Mucosa of descending colon (tissue), 3 donors: ENCODE data around the gene IGDCC3. TPM values are rescaled to one million over a fixed set of nuclear protein-coding genes. Genes with fewer than 3 reads are reported as not detected.
"Not testable (repeated sequence)": the region's sequence is repeated elsewhere in the genome, so short reads cannot be mapped to it uniquely, and the experiment has no call there.

Source experiments
- ATAC-seq: fragments of 200-7000 bp; cut with Tn5 transposase; one replicate; pipeline ENCODE4 v1.9.1; 2020; ENCODE audit warnings: mild to moderate bottlenecking, moderate library complexity
- DNase-seq, 3 donors: peaks; one replicate each; pipeline ENCODE4 v3.0.0-alpha.2; 2020
- H3K36me3 ChIP-seq: fragments of 200-600 bp; one replicate; pipeline ENCODE4 v1.8.0; 2021; ENCODE audit warnings: low read depth, mild to moderate bottlenecking
- H3K4me1 ChIP-seq: fragments of 200-600 bp; one replicate; pipeline ENCODE4 v1.8.0; 2021; ENCODE audit warnings: low read depth, mild to moderate bottlenecking
- H3K4me3 ChIP-seq: fragments of 200-600 bp; one replicate; pipeline ENCODE4 v1.8.0; 2021; ENCODE audit warnings: mild to moderate bottlenecking
- H3K9me3 ChIP-seq: fragments of 200-600 bp; one replicate; pipeline ENCODE4 v1.8.0; 2021; ENCODE audit warnings: mild to moderate bottlenecking
- CTCF ChIP-seq: fragments of 200-600 bp; IDR thresholded peaks from one replicate; pipeline ENCODE4 v1.8.0; 2022; ENCODE audit warnings: antibody characterized with exemption, mild to moderate bottlenecking
- intact Hi-C, 2 donors: fragments of 100-400 bp; cut with DNase I in 1 of 2; cut with micrococcal nuclease in 1 of 2; formaldehyde crosslinking; loops; one replicate each; pipeline versions ENCODE4 v1.11.0 to v1.11.1; 2022; cut with DNase I, micrococcal nuclease
- total RNA-seq, 3 donors: library from RNA; stranded (reverse); fragmentation: NEBNext Ultra II Directional in 2 of 3; extraction: Animal tissue kit (Norgen Biotek cat#: 25700) in 2 of 3; gene quantifications; one replicate each; pipeline versions ENCODE4 v1.2.1 to v1.2.4, GENCODE V29; 2021 to 2023
- donor health status: DM: no; HTN: no; CAD: no; lungs with moderate emphysema.
- donor health status: DM: no; HTN: no; CAD: no.
- donor health status: DM: no; HTN: yes; CAD: no.

The IGDCC3 gene
- total RNA-seq, 3 donors from 2014 or later, result 0.51 TPM; not detected in 2

GRCh38 chr15:65399001-65399706, 21.4 kb upstream of the IGDCC3 start:
- no peaks in the 10 kb centered on the region for H3K36me3 ChIP-seq
- H3K4me1 ChIP-seq, result no peaks in the 10 kb centered on the region
- intact Hi-C loops, result no loop called here
- H3K4me3 ChIP-seq, result no peak overlapping the region
- TF ChIP-seq CTCF, result no peak
- H3K9me3 ChIP-seq, result no peaks in the 10 kb centered on the region
- ATAC-seq, result no peak
- no peak for DNase-seq

DNA sequence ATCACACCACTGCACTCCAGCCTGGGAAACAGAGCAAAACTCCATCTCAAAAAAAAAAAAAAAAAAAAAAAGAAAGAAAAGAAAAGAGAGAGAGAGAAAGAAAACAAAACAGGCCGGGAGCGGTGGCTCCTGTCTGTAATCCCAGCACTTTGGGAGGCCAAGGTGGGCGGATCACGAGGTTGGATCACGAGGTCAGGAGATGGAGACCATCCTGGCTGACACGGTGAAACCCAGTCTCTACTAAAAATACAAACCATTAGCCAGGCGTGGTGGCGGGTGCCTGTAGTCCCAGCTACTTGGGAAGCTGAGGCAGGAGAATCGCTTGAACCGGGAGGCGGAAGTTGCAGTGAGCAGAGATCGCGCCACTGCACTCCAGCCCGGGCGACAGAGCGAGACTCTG, 20.7 kb upstream of the IGDCC3 start:
- H3K4me3 ChIP-seq, ATAC-seq, H3K9me3 ChIP-seq, H3K4me1 ChIP-seq, intact Hi-C loops, DNase-seq, H3K36me3 ChIP-seq: not testable (repeated sequence)

DNA sequence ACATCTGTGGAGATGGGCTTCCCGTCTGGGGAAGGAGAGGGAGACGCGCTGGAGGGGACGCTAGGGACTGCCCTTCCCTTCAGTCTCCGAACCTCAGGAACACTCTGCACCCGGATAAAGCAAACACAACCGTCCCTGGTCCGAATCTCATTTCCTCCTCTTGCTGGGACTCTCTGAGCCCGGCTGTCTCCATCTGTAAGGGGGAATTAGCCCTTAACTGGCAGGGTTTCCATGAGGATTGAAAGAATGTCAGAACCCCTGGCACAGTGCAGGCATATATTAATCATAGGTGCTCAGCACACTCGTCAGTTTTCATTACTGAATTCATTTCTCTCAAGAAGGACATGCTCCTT, 19.1 kb upstream of the IGDCC3 start:
- no peak for TF ChIP-seq CTCF
- Histone ChIP-seq H3K36me3 (no peaks in the 10 kb centered on the region), H3K4me3 (no peak overlapping the region), H3K4me1 (no peaks in the 10 kb centered on the region), H3K9me3 (no peaks in the 10 kb centered on the region)
- DNase-seq (no peak), ATAC-seq (no peak)
- intact Hi-C loops, result no loop called here

DNA sequence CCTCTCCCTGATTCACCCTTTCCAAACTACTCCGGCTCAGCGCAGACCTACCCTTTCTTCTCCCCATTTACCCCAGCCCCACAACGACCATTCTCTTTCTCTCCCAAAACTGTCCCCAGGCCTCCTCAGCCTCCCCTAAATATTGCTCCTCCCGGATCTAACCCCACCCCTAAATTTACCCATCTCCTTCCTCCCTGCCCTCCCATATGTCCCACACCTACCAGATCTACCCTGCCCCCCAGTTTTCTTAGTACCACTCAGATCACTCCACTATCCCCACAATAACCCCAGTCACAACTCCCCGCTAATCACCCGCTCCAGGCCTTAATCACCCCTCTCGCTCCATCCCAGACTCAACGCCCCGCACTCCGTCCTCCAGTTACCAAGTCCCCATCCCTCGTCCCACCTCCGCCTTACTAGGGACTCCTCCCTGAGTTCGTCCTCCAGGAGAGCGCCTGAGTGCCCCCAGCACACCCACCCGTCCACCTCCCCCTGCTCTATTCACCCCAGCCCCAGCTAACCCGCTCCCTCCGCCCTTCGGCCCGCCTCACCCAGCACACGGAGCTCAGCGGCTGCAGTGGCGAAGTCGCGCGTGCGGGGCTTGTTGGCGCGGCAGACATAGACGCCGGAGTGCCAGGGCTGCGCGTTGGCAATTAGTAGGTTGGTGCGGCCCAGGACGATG, 18.6 kb upstream of the IGDCC3 start:
- Histone ChIP-seq H3K4me3 (no peak overlapping the region), H3K9me3 (no peaks in the 10 kb centered on the region), H3K4me1 (no peaks in the 10 kb centered on the region), H3K36me3 (no peaks in the 10 kb centered on the region)
- no peak for TF ChIP-seq CTCF
- DNase-seq (no peak), ATAC-seq (no peak)
- intact Hi-C loops, result no loop called here

GRCh38 chr15:65395567-65396202, 17.9 kb upstream of the IGDCC3 start:
- TF ChIP-seq CTCF, result no peak
- intact Hi-C loops, result no loop called here
- no peaks in the 10 kb centered on the region for H3K36me3 ChIP-seq
- no peak for ATAC-seq
- H3K4me3 ChIP-seq, result no peak overlapping the region
- no peak for DNase-seq
- no peaks in the 10 kb centered on the region for H3K4me1 ChIP-seq
- H3K9me3 ChIP-seq, result no peaks in the 10 kb centered on the region

GRCh38 chr15:65394936-65395335, 17.1 kb upstream of the IGDCC3 start:
- Histone ChIP-seq H3K4me1 (no peaks in the 10 kb centered on the region), H3K9me3 (no peaks in the 10 kb centered on the region), H3K4me3 (no peak overlapping the region), H3K36me3 (no peaks in the 10 kb centered on the region)
- DNase-seq (no peak), ATAC-seq (no peak)
- intact Hi-C loops, result no loop called here
- no peak for TF ChIP-seq CTCF
